ENCODE data around the gene TCP10L. TPM values are rescaled to one million over a fixed set of nuclear protein-coding genes. Genes with fewer than 3 reads are reported as not detected.

The TCP10L gene
- total and polyA plus RNA-seq, 2 of the 13 experiments (the other 11 are each of a cell fraction or from before 2014, with no cell fraction given) = 0.90 to 2.4 TPM

- no peak for TF ChIP-seq ZHX1 (CRISPR knock-in tag; IDR thresholded peaks at IDR 0.05; ENCODE audit: low read depth)
- no peak for TF ChIP-seq ZNF101 (CRISPR knock-in tag; IDR thresholded peaks at IDR 0.05; ENCODE audit: borderline replicate concordance, low read depth)
- TF ChIP-seq MAZ (IDR thresholded peaks at IDR 0.05; ENCODE audit: borderline replicate concordance, low read depth, low read length) = no peak
- TF ChIP-seq MAZ (CRISPR knock-in tag; IDR thresholded peaks at IDR 0.05; ENCODE audit: low read depth) = no peak
- no peak for TF ChIP-seq ZNF660 (CRISPR knock-in tag; IDR thresholded peaks at IDR 0.05; ENCODE audit: borderline replicate concordance, low read depth)
- no peak for TF ChIP-seq ZNF709 (CRISPR knock-in tag; IDR thresholded peaks at IDR 0.05)
- TF ChIP-seq ZSCAN5A (CRISPR knock-in tag; IDR thresholded peaks at IDR 0.05; ENCODE audit: borderline replicate concordance) = no peak
Observed at GRCh38 chr21:32595431-32595830, 10.1 kb upstream of the TCP10L start (continued).

- no peak overlapping the region for H2AFZ ChIP-seq (ENCODE audit: low read length)
- H3K4me2 ChIP-seq (ENCODE audit: low read depth, low read length) = peak overlapping the region; percentile 71
- BruUV-seq (replicated peaks) = no TSS peak
- intact Hi-C loops (cut with micrococcal nuclease; ENCODE audit: unreplicated experiment) = loop anchor here (10.0 kb wide), 1 partner anchor 1611 kb away; no protein-coding TSS in a partner anchor
- no peaks in the 10 kb centered on the region for H3K27me3 ChIP-seq (ENCODE audit: control insufficient read depth in 1 of 2, insufficient read depth in 2 of 2, low read length in 2 of 2)
- peak overlapping the region; percentile 57 for H3K9ac ChIP-seq (ENCODE audit: insufficient read depth, low read depth, low read length)
- POLR2A ChIA-PET = interaction anchor here (1.2 to 1.7 kb wide), 4 partner anchors 9 to 24 kb away, joined by 4 to 9 read pairs (median 6); partner anchors contain the start of genes CFAP298 and TCP10L
- no peaks in the 10 kb centered on the region for H4K20me1 ChIP-seq (ENCODE audit: insufficient read depth, low read length)
- DNase-seq (ENCODE audit: low spot score) = no peak
- CTCF ChIA-PET (ENCODE audit: low intra/inter-chr PET ratio, low total read pairs) = no interaction called here
- H3K36me3 ChIP-seq (replicated peaks in 1 of 2; ENCODE audit: control insufficient read depth in 1 of 2, insufficient read depth in 2 of 2, low read length in 2 of 2) = no peaks in the 10 kb centered on the region
- FAIRE-seq = no peak
- H3K79me2 ChIP-seq (ENCODE audit: insufficient read depth, low read length) = no peaks in the 10 kb centered on the region
- in situ Hi-C loops (cut with HindIII; ENCODE audit: extremely low pct_ligation_motif_present, low pct_unique_long_range_greater_than_20kb) = loop anchor here (5.0 kb wide), 1 partner anchor 181 kb away; the partner anchor contains the start of gene EVA1C
- 17% methylated on average over 5 of the region's 8 CpGs for WGBS (ENCODE audit: low lambda C conversion rate)
- no peaks in the 10 kb centered on the region for H3K9me3 ChIP-seq (ENCODE audit: low read length)
- H3K4me1 ChIP-seq (ENCODE audit: insufficient read depth, low read length) = peaks cover 76% of the 10 kb centered on the region
- peak overlapping the region; percentile 84 for H3K27ac ChIP-seq (ENCODE audit: extremely low read length, insufficient read depth, low read length)
- ATAC-seq = no peak
- H3K4me3 ChIP-seq (replicated peaks in 1 of 3; ENCODE audit: insufficient read depth in 1 of 3, low read depth in 2 of 3, low read length in 3 of 3) = peak overlapping the region in 2 of 3 experiments; percentile 35 to 59; a peak in 3 of 6 replicates
- no peak for TF ChIP-seq PITX1 (CRISPR knock-in tag; IDR thresholded peaks at IDR 0.05)
- TF ChIP-seq CAMTA2 (CRISPR knock-in tag; IDR thresholded peaks at IDR 0.05; ENCODE audit: borderline replicate concordance) = no peak
- no peak for TF ChIP-seq ZNF251 (CRISPR knock-in tag; IDR thresholded peaks at IDR 0.05)
- no peak for TF ChIP-seq ZNF3 (CRISPR knock-in tag; IDR thresholded peaks at IDR 0.05)
- no peak for TF ChIP-seq ZNF674 (CRISPR knock-in tag; IDR thresholded peaks at IDR 0.05; ENCODE audit: low read depth)
- TF ChIP-seq ARNT2 (CRISPR knock-in tag; IDR thresholded peaks at IDR 0.05; ENCODE audit: low read depth) = no peak
- no peak for TF ChIP-seq HMGXB3 (CRISPR knock-in tag; IDR thresholded peaks at IDR 0.05; ENCODE audit: borderline replicate concordance)
- TF ChIP-seq ZNF589 (CRISPR knock-in tag; conservative IDR thresholded peaks at IDR 0.05) = no peak
Observed at GRCh38 chr21:32593690-32594089, 8.4 kb upstream of the TCP10L start.

Measured in HepG2 (cell line).